MG63 (cell line): ENCODE measurements around the gene VAMP1. TPM values are rescaled to one million over a fixed set of nuclear protein-coding genes. Genes with fewer than 3 reads are reported as not detected.

Source experiments
- DNase-seq: peaks from one replicate; pipeline ENCODE4 v3.0.0-alpha.2; 2020
- H3K27me3 ChIP-seq: fragments of 250-450 bp; sonication (Bioruptor Pico); 2 replicates; pipeline ENCODE4 v1.5.1; 2020; ENCODE audit warnings: mild to moderate bottlenecking, moderate library complexity
- H3K36me3 ChIP-seq: fragments of 250-450 bp; sonication (Bioruptor Pico); 2 replicates; pipeline ENCODE4 v1.5.1; 2020; ENCODE audit warnings: mild to moderate bottlenecking, moderate library complexity
- H3K4me3 ChIP-seq: fragments of 250-450 bp; sonication (Bioruptor Pico); 2 replicates; pipeline ENCODE4 v1.5.1; 2020; ENCODE audit warnings: mild to moderate bottlenecking, moderate library complexity
- H3K9me3 ChIP-seq: fragments of 250-450 bp; sonication (Bioruptor Pico); 2 replicates; pipeline ENCODE4 v1.5.1; 2020; ENCODE audit warnings: mild to moderate bottlenecking, moderate library complexity
- total RNA-seq: library from RNA; depleted of rRNA; stranded (reverse); fragments of >200 nt; shearing (Covaris generic); gene quantifications from 2 replicates; pipeline ENCODE4 v1.2.3, GENCODE V29; 2014; ENCODE audit warnings: low replicate concordance

The VAMP1 gene
- total RNA-seq, 1 experiment from 2014 or later, result 15.3 TPM

DNA sequence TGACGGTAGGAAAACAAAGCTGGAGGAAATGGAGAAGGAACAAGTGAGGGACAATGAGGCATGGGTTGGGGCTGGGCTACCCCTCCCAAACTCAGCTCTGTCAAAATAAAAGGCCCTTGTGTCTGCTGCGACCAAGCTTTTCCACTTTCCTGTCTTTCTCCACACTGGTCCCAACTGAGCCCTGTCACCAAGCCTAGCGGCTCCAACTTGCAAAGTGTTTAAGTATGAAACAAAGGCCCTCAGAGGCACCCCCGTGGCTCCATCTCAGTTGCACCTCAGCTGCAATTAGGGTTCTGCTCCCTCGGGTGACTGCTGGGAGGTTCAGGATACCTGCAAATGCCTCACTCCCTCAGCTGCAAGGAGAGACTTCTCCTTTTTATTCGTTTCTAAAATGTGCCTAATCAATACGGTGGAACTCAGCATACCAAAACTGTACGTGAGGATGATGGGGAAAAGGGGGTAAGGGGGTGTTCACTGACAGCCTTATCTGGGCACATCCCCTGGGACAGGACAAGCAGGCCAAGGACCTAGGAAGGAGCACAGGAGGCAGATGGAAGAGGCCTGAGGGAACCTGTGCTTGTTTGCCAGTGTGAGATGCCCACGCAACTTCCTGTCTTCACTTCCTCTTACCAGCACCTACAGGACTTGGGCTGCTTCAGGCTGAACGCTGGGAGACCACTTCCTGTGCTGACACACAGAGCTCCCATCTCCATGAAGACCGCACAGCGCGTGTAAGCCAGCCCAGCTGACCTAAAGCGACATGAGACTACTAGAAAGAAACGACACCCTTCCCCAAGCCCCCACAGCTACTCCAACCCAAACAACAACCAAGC is 8.9 kb downstream of the VAMP1 start:
- Histone ChIP-seq H3K9me3 (no peaks in the 10 kb centered on the region), H3K27me3 (no peaks in the 10 kb centered on the region), H3K4me3 (no peak overlapping the region), H3K36me3 (peaks cover 27% of the 10 kb centered on the region)
- DNase-seq, result no peak

DNA sequence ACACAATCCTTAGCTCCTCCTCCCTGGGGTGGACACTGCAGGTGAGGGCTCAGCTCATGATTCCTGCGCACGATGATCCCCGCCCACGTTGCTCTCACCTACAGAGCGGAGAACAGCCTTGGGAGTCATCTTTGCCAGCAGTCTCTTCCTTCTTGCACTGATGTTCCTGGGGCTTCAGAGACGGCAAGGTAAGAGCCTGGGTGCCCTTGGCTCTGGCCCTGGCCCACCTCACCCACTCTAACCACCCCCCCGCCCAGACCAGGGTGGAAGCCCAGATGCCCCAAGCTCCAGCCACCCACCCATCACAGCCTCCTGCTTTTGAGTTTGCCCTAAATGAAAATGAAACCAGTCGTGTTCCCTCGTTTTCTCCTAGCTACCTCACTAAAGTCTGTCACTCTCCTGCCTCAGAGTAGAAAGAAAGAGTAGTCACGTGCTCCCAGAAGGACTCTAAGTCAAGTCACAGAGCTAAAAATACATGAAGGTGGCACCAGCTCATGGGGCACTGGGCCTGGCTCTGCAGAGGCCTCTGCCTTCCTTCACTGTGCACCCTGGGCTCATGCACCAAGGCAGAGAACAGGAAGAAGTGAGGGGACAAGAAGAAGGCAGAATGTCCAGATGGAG is 9.6 kb downstream of the VAMP1 start:
- Histone ChIP-seq H3K27me3 (no peaks in the 10 kb centered on the region), H3K36me3 (peaks cover 24% of the 10 kb centered on the region), H3K9me3 (no peaks in the 10 kb centered on the region), H3K4me3 (no peak overlapping the region)
- no peak for DNase-seq

DNA sequence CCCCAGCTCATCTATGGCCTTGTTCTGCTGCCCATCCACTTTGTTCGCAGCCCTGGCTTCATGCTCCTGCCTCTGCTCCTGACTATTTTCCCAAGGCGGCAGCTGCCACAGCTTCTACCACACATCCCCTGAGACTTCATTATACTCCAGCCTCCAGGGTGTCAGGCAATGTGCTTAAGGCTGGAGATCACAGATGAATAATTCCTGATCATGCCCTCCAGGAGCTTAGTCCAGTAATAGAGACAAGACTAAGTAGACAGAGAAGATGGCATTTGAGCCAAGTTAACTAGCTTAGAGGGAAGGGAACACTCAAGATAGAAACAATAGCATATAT is 11.5 kb downstream of the VAMP1 start:
- Histone ChIP-seq H3K36me3 (peaks cover 10% of the 10 kb centered on the region), H3K27me3 (no peaks in the 10 kb centered on the region), H3K9me3 (no peaks in the 10 kb centered on the region), H3K4me3 (no peak overlapping the region)
- no peak for DNase-seq

DNA sequence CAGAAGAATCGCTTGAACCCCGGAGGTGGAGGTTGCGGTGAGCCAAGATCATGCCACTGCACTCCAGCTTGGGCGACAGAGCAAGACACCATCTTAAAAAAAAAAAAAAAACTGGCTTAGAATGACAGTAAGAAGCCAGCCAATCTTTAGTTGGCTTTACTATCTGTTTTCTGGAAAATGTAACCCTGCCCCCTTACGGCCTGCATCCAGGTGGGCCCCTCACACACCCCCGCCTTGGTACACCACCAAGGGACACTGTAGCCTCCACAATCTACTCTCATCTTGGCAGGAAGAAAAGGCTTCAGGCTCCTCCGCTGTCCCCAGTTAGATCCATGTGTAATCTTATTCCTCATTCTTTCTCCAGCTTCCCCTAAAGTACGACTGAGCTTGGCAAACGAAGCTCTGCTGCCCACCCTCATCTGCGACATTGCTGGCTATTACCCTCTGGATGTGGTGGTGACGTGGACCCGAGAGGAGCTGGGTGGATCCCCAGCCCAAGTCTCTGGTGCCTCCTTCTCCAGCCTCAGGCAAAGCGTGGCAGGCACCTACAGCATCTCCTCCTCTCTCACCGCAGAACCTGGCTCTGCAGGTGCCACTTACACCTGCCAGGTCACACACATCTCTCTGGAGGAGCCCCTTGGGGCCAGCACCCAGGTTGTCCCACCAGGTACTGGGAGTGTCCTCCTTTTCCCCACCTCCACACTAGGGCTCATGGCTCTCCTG is 12.0 kb downstream of the VAMP1 start:
- DNase-seq, result no peak
- no peak overlapping the region for H3K4me3 ChIP-seq
- no peaks in the 10 kb centered on the region for H3K9me3 ChIP-seq
- H3K36me3 ChIP-seq, result peaks cover 10% of the 10 kb centered on the region
- no peaks in the 10 kb centered on the region for H3K27me3 ChIP-seq

DNA sequence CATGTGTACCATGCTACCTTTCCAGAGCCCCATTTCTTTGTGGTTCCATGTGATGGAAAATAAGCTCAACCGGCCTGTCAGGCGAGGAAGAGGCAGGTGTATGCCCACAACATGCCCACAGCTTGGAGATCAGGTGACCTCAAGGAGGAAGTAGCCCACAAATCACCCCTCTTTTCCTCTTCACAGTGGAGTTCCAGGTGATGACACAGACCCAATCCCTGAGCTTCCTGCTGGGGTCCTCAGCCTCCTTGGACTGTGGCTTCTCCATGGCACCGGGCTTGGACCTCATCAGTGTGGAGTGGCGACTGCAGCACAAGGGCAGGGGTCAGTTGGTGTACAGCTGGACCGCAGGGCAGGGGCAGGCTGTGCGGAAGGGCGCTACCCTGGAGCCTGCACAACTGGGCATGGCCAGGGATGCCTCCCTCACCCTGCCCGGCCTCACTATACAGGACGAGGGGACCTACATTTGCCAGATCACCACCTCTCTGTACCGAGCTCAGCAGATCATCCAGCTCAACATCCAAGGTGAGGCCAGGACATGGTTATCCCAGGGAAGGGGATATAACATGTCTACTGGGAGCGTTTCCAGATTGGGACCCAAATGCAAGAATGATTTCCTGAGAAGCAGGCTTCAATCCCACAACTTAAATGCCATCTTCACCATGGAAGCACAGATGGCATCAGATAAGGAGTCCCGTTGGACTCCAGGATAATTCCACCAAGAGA is 13.1 kb downstream of the VAMP1 start:
- no peak for DNase-seq
- Histone ChIP-seq H3K9me3 (no peaks in the 10 kb centered on the region), H3K4me3 (no peak overlapping the region), H3K27me3 (no peaks in the 10 kb centered on the region), H3K36me3 (peaks cover 10% of the 10 kb centered on the region)

DNA sequence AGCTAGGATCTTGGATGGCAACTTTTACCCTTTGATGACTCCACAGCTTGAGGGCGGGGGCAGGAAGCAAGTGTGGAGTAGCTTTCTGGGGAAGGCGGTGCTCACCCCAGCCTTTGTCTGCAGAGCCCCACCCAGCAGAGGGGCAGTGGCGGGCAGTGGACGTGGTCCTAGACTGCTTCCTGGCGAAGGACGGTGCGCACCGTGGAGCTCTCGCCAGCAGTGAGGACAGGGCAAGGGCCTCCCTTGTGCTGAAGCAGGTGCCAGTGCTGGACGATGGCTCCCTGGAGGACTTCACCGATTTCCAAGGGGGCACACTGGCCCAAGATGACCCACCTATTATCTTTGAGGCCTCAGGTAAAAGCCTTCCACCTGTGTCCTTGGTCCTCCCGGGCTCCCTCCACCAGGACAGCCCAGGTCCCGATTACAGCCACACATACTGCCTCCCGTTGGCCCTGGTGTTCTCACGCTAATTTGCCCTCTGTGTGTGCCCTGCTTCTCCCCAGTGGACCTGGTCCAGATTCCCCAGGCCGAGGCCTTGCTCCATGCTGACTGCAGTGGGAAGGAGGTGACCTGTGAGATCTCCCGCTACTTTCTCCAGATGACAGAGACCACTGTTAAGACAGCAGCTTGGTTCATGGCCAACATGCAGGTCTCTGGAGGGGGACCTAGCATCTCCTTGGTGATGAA is 17.4 kb downstream of the VAMP1 start:
- Histone ChIP-seq H3K9me3 (no peaks in the 10 kb centered on the region), H3K4me3 (no peak overlapping the region), H3K27me3 (no peaks in the 10 kb centered on the region), H3K36me3 (no peaks in the 10 kb centered on the region; the same call in 1 of the 2 replicates)
- DNase-seq, result no peak

DNA sequence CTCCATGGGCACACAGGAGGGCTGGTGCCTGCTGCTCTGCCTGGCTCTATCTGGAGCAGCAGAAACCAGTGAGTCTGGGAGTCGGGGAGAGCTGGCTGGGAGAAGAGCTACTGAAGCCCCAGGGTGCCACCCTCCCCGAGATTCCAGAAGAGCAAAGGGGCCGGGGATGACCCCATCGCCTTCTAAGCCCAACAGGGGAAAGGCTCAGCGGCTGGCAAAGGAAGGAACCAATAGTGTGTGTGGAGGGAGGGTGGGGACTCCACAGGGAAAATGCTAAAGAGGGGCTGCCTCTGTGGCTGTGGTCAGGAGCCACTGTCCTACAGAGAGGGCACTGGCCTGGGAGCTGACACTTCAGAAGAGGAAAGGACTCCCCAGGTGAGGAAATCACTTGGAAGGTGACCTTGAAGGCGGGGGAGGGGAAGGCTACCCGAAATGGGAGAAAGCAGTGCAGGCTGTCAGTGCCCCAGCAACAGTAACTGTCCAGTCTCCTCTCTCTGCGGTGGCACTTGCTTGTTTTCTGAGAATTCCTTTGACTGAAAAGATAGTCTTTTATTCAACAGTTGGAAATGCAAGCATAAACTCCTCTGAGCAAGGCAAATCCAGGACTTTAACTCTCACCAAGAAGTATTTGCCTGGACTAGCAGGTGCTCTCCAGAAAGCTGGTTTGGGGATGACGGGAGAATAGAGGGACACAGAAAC is 18.1 kb downstream of the VAMP1 start:
- Histone ChIP-seq H3K36me3 (no peaks in the 10 kb centered on the region; the same call in 1 of the 2 replicates), H3K9me3 (no peaks in the 10 kb centered on the region), H3K4me3 (peak overlapping the region; percentile 60), H3K27me3 (no peaks in the 10 kb centered on the region)
- peak; percentile 44 for DNase-seq

DNA sequence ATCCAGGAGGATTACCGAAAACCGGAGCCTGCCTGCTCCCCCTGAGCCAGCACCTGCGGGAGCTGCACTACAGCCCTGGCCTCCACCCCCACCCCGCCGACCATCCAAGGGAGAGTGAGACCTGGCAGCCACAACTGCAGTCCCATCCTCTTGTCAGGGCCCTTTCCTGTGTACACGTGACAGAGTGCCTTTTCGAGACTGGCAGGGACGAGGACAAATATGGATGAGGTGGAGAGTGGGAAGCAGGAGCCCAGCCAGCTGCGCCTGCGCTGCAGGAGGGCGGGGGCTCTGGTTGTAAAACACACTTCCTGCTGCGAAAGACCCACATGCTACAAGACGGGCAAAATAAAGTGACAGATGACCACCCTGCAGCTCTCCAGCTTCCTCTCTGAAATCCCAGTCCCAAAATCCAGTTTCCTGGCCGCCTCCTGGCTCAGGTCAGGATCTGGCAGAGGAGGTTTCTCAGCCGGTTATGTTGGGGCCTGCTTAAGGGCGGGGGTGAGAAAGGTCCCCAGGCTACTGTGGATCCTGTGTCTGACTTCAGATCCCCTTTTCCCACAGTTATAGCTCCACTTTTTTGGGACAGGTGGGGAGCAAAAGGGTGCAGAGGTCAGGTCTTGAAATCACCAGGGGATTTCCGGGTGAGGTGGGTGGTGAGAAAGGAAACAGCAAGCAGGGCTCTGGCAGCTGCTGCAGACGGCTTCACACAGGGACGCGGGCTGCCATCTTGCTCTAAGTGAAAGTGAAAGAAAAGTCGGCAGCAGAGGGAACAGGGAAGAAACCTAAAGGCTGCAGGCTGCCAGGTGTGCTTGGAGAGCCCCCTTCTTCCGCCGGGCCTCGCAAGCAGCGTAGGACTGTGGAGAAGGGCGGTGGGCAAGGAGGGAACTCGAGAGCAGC is 18.9 kb downstream of the VAMP1 start, which contains the start of gene TAPBPL:
TSS of gene TAPBPL (plus strand) at position 695 of the 897 bp plus-strand sequence. CDS start 207 bp downstream, outside the sequence.
- Histone ChIP-seq H3K9me3 (no peaks in the 10 kb centered on the region), H3K27me3 (no peaks in the 10 kb centered on the region), H3K4me3 (peak within 1 kb of the TSS; percentile 60), H3K36me3 (no peaks in the 10 kb centered on the region; the same call in 1 of the 2 replicates)
- DNase-seq, result peak; percentile 74

DNA sequence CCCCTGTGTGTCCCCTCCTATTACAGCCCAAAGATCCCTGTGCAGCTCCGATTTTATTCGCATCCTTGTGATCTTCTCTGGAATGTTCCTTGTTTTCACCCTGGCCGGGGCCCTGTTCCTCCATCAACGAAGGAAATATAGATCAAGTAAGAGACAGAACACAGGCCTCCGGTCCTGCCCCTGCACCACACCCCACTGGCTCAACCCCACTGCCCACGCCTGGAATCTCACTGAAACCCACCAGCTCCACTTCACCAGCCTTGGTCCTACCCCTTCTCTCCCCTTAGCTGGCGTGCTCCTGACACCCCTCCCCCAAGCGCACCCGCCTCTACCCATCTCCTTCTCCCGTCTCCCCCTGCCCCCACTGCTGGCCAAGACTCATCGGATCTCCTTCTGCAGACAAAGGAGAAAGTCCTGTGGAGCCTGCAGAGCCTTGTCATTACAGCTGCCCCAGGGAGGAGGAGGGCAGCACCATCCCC is 19.6 kb downstream of the VAMP1 start:
- Histone ChIP-seq H3K4me3 (peak overlapping the region; percentile 60), H3K27me3 (no peaks in the 10 kb centered on the region), H3K9me3 (no peaks in the 10 kb centered on the region), H3K36me3 (no peaks in the 10 kb centered on the region; the same call in 1 of the 2 replicates)
- DNase-seq, result peak; percentile 24

DNA sequence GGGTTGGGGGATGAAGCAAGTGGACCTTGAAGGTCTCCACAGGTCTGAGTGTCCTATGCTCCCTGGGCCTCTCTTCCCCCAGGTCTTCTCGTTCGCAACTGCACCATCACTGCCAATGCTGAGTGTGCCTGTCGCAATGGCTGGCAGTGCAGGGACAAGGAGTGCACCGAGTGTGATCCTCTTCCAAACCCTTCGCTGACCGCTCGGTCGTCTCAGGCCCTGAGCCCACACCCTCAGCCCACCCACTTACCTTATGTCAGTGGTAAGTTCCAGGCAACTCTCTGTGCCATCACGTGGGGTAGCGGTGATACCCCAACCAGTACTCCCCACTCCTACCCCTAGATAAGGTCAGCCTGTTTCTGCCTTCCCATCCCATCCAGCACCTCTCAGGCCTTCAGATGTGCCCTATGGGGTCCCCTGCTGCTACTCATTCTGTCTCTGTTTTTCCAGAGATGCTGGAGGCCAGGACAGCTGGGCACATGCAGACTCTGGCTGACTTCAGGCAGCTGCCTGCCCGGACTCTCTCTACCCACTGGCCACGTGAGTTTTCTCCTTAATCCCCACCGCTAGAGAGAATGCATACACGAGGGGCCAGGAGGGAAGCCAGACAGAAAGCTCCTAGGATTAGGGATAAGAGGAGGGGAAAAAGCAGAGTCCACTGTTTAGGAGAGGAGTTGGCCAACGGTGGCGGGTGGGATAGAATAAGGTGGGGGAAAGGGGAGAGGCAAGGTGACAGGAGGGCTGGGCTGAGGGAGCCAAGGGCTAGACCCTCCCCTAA is 20.2 kb downstream of the VAMP1 start:
- H3K27me3 ChIP-seq, result no peaks in the 10 kb centered on the region
- H3K9me3 ChIP-seq, result no peaks in the 10 kb centered on the region
- no peak for DNase-seq
- H3K4me3 ChIP-seq, result no peak overlapping the region
- no peaks in the 10 kb centered on the region; the same call in 1 of the 2 replicates for H3K36me3 ChIP-seq

DNA sequence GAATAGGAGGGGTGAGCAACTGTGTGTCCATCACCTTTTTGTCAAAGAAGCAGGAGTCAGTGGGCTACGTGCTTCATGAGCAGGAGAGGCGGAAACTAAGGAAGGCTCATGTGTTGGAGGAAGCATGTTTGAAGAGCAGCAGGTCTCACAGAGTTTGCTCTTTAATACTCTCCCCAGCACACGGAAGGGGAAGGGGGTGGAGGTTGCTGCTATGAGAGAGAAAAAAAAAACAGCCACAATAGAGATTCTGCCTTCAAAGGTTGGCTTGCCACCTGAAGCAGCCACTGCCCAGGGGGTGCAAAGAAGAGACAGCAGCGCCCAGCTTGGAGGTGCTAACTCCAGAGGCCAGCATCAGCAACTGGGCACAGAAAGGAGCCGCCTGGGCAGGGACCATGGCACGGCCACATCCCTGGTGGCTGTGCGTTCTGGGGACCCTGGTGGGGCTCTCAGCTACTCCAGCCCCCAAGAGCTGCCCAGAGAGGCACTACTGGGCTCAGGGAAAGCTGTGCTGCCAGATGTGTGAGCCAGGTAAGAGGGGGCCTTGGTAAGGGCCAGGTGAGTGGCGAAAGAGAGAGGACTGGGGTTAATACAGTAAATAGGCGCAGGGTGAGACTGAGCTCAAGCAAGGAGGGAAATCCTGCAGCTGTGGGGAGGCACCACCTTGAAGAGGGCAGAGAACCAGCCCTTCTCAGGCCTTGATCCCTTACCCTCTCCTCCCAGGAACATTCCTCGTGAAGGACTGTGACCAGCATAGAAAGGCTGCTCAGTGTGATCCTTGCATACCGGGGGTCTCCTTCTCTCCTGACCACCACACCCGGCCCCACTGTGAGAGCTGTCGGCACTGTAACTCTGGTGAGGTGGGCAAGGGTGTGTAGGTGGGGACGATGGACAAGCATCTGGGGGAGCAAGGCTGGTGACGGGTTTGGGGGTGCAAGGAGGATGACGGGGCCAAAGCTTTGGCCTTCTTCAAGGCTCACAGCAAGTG is 25.5 kb downstream of the VAMP1 start, which contains the start of gene CD27:
TSS of gene CD27 (plus strand) at position 252 of the 985 bp plus-strand sequence. CDS start at position 393, 141 bp downstream.
- Histone ChIP-seq H3K27me3 (no peaks in the 10 kb centered on the region), H3K36me3 (no peaks in the 10 kb centered on the region), H3K9me3 (no peaks in the 10 kb centered on the region), H3K4me3 (no peak within 1 kb of the TSS)
- no peak for DNase-seq

DNA sequence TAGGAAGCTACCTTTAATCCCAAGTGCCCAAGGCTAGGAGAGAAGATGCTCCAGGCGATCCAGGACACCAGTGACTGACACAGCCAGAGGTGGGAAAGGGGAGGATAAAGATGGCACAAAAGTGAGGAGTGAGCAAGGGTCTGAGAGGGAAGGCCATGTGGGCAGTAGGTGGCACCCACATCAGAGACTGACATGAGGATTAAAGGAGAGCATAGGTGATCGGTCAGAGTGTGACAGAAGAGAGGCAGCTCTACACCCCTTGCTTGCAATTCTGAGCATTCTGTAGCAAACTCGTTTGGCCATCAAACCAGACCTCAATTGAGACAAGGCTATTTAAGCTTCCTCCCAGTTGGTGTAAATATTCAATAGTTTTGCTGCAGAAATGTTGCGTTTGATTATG is 26.4 kb downstream of the VAMP1 start:
- H3K4me3 ChIP-seq, result no peak overlapping the region
- no peak for DNase-seq
- H3K27me3 ChIP-seq, result no peaks in the 10 kb centered on the region
- no peaks in the 10 kb centered on the region for H3K36me3 ChIP-seq
- no peaks in the 10 kb centered on the region for H3K9me3 ChIP-seq
